ENCODE measurements around the gene NUDT16L1. TPM values are rescaled to one million over a fixed set of nuclear protein-coding genes. Genes with fewer than 3 reads are reported as not detected.

NUDT16L1 gene
- polyA plus RNA-seq, 3 donors: 40.0 to 62.7 (median 41.1) TPM

DNA sequence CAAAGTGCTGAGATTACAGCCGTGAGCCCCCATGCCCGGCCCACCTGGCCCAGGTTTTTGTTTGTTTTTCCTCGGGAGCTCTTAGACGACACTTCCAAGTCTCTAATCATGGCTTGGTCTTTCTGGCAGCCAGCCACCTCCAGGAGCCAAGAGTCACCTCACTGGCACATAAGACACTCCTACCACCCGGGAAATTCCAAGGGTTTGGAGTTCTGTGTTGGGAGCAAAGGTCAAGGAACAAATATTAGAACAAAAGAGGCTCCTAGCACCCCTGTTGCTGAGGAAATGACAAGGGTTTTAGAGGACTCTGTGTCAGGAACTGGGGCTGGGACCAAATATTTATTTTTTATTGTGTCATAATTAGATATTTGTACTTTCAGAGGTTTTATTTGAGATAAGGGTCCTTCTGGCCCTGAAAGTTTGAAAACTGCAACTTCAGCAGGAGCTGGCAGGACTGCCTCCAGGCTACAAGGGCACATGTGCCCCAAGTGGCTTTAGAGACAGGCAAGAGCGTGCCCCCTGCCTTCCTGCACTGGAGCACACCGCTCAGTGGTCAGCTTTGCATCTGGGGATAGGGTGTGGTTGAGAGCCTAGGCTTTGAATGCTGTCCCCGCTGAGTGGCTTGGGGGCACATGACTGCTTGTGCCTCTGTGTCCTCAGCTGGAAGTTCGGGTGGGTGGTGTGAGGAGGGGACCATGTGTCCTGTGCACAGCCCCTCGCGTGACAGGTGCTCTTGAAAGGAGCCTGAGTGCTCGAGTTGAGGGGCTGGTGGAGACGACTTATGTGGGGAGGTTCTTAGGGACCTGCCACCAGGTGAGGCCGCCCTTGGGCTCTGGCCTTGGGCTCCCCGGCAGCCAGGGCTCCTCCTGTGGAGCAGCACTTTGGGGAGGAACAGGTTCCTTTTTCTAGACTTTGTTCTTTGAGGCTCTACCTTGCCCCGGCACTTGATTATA lies 39.1 kb upstream of the NUDT16L1 start:
- Histone ChIP-seq H3K9ac (ENCODE audit: insufficient read depth, low read length, poor library complexity, severe bottlenecking) (no peak overlapping the region), H4K20me1 (ENCODE audit: insufficient read depth, low read length) (peaks cover 71% of the 10 kb centered on the region), H3K79me2 (ENCODE audit: insufficient read depth, low read length) (peaks cover 32% of the 10 kb centered on the region), H3K4me2 (replicated peaks; ENCODE audit: extremely low read depth, low read length, poor library complexity, severe bottlenecking) (no peak overlapping the region), H3K27ac (ENCODE audit: low read depth in 1 of 2, low read length in 2 of 2) (peak overlapping the region in 1 of 2 donors; percentile 8), H2AFZ (ENCODE audit: insufficient read depth, low read depth, low read length, poor library complexity, severe bottlenecking) (no peak overlapping the region), H3K4me3 (replicated peaks in 1 of 3; ENCODE audit: low read depth in 2 of 3, low read length in 3 of 3) (no peak overlapping the region), H3K36me3 (replicated peaks in 1 of 2; ENCODE audit: control insufficient read depth in 1 of 2, insufficient read depth in 2 of 2, low read length in 2 of 2) (peaks cover 71 to 92% of the 10 kb centered on the region in 2 donors), H3K9me3 (replicated peaks in 1 of 2; ENCODE audit: control insufficient read depth in 1 of 2, insufficient read depth in 1 of 2, low read length in 2 of 2) (no peaks in the 10 kb centered on the region), H3K4me1 (ENCODE audit: control insufficient read depth in 1 of 2, insufficient read depth in 2 of 2, low read length in 2 of 2) (peaks cover 4 to 11% of the 10 kb centered on the region in 2 donors), H3K27me3 (ENCODE audit: control insufficient read depth in 2 of 2, insufficient read depth in 2 of 2, low read length in 2 of 2) (no peaks in the 10 kb centered on the region)
- peak overlapping the region in 3 of 7 donors; percentile 12 to 42 (median 24) for H3K27ac Mint-ChIP-seq
- H3K36me3 Mint-ChIP-seq: peaks cover 79 to 96% of the 10 kb centered on the region in 2 donors
- H3K9me3 Mint-ChIP-seq: no peaks in the 10 kb centered on the region
- TF ChIP-seq, protein P1, sequence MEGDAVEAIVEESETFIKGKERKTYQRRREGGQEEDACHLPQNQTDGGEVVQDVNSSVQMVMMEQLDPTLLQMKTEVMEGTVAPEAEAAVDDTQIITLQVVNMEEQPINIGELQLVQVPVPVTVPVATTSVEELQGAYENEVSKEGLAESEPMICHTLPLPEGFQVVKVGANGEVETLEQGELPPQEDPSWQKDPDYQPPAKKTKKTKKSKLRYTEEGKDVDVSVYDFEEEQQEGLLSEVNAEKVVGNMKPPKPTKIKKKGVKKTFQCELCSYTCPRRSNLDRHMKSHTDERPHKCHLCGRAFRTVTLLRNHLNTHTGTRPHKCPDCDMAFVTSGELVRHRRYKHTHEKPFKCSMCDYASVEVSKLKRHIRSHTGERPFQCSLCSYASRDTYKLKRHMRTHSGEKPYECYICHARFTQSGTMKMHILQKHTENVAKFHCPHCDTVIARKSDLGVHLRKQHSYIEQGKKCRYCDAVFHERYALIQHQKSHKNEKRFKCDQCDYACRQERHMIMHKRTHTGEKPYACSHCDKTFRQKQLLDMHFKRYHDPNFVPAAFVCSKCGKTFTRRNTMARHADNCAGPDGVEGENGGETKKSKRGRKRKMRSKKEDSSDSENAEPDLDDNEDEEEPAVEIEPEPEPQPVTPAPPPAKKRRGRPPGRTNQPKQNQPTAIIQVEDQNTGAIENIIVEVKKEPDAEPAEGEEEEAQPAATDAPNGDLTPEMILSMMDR (IDR thresholded peaks at IDR 0.05): no peak
- DNase-seq: no peak
- intact Hi-C loops (cut with micrococcal nuclease): loop anchor here in 1 of 2 donors (5.0 kb wide), 1 partner anchor 42 kb away; the partner anchor contains the start of gene UBALD1
- WGBS (ENCODE audit: insufficient coverage): 96% methylated on average over 12 of the region's 16 CpGs
- H3K27me3 Mint-ChIP-seq (ENCODE audit: low read depth in 3 of 3): peaks cover 0 to 2% (median 0%) of the 10 kb centered on the region in 3 donors
- H3K4me1 Mint-ChIP-seq: peaks cover 9% of the 10 kb centered on the region
- H3K4me3 Mint-ChIP-seq: no peak overlapping the region

DNA sequence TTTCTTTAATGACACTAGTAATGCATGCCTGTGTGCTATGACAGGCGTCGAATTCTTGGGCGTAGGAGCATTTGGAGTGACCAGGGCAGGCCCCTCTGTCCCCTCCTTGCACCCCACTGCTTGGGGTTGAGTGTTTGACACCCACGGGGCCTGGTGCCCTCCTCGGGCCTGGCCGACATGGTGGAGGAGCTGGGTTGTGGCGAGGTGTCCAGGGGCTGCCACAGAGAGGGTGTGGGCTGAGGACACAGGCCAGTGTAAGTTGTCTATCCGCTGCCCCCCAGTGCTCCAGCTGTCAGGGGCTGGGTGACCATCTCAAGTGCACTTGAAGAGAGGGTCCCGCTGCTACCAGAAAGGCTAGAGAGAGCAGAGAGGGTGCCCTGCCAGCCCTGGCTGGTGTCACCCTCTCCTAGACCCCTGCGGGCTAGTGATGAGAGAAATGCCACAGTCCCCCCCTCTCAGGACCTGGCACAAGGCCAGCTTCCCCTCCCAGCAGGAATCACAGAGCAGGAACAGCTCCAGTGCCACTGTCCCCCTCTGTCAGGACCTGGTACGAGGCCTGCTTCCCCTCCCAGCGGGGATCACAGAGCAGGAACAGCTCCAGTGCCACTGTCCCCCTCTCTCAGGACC lies 38.3 kb upstream of the NUDT16L1 start:
- H3K4me3 Mint-ChIP-seq: no peak overlapping the region
- no peaks in the 10 kb centered on the region for H3K27me3 ChIP-seq (ENCODE audit: control insufficient read depth in 2 of 2, insufficient read depth in 2 of 2, low read length in 2 of 2)
- 97% methylated on average over 5 of the region's 12 CpGs for WGBS (ENCODE audit: insufficient coverage)
- H4K20me1 ChIP-seq (ENCODE audit: insufficient read depth, low read length): peaks cover 71% of the 10 kb centered on the region
- H3K4me1 Mint-ChIP-seq: peaks cover 3% of the 10 kb centered on the region
- H3K27ac Mint-ChIP-seq: peak overlapping the region in 2 of 7 donors; percentile 42 to 68
- no peak for DNase-seq
- H3K4me2 ChIP-seq (replicated peaks; ENCODE audit: extremely low read depth, low read length, poor library complexity, severe bottlenecking): no peak overlapping the region
- peaks cover 0 to 2% (median 0%) of the 10 kb centered on the region in 3 donors for H3K27me3 Mint-ChIP-seq (ENCODE audit: low read depth in 3 of 3)
- peaks cover 32% of the 10 kb centered on the region for H3K79me2 ChIP-seq (ENCODE audit: insufficient read depth, low read length)
- TF ChIP-seq, protein P1 (IDR thresholded peaks at IDR 0.05): no peak
- H3K36me3 Mint-ChIP-seq: peaks cover 85 to 100% of the 10 kb centered on the region in 2 donors
- peaks cover 3 to 4% of the 10 kb centered on the region in 2 donors for H3K4me1 ChIP-seq (ENCODE audit: control insufficient read depth in 1 of 2, insufficient read depth in 2 of 2, low read length in 2 of 2)
- no peak overlapping the region for H3K9ac ChIP-seq (ENCODE audit: insufficient read depth, low read length, poor library complexity, severe bottlenecking)
- H3K36me3 ChIP-seq (replicated peaks in 1 of 2; ENCODE audit: control insufficient read depth in 1 of 2, insufficient read depth in 2 of 2, low read length in 2 of 2): peaks cover 79 to 93% of the 10 kb centered on the region in 2 donors
- H2AFZ ChIP-seq (ENCODE audit: insufficient read depth, low read depth, low read length, poor library complexity, severe bottlenecking): no peak overlapping the region
- intact Hi-C loops (cut with micrococcal nuclease): loop anchor here in 1 of 2 donors (5.0 kb wide), 1 partner anchor 43 kb away; the partner anchor contains the start of gene UBALD1
- H3K9me3 Mint-ChIP-seq: no peaks in the 10 kb centered on the region
- no peaks in the 10 kb centered on the region for H3K9me3 ChIP-seq (replicated peaks in 1 of 2; ENCODE audit: control insufficient read depth in 1 of 2, insufficient read depth in 1 of 2, low read length in 2 of 2)
- peak overlapping the region in 1 of 2 donors; percentile 8 for H3K27ac ChIP-seq (ENCODE audit: low read depth in 1 of 2, low read length in 2 of 2)
- no peak overlapping the region for H3K4me3 ChIP-seq (replicated peaks in 1 of 3; ENCODE audit: low read depth in 2 of 3, low read length in 3 of 3)
